Mucosa of descending colon (tissue), 3 donors: ENCODE data around the gene EHMT1. TPM values are rescaled to one million over a fixed set of nuclear protein-coding genes. Genes with fewer than 3 reads are reported as not detected.
"Not testable (repeated sequence)": the region's sequence is repeated elsewhere in the genome, so short reads cannot be mapped to it uniquely, and the experiment has no call there.

ENCODE experiments used
- ATAC-seq: fragments of 200-7000 bp; cut with Tn5 transposase; one replicate; pipeline ENCODE4 v1.9.1; 2020; ENCODE audit warnings: mild to moderate bottlenecking, moderate library complexity
- DNase-seq, 3 donors: peaks; one replicate each; pipeline ENCODE4 v3.0.0-alpha.2; 2020
- H3K36me3 ChIP-seq: fragments of 200-600 bp; one replicate; pipeline ENCODE4 v1.8.0; 2021; ENCODE audit warnings: low read depth, mild to moderate bottlenecking
- H3K4me1 ChIP-seq: fragments of 200-600 bp; one replicate; pipeline ENCODE4 v1.8.0; 2021; ENCODE audit warnings: low read depth, mild to moderate bottlenecking
- H3K4me3 ChIP-seq: fragments of 200-600 bp; one replicate; pipeline ENCODE4 v1.8.0; 2021; ENCODE audit warnings: mild to moderate bottlenecking
- H3K9me3 ChIP-seq: fragments of 200-600 bp; one replicate; pipeline ENCODE4 v1.8.0; 2021; ENCODE audit warnings: mild to moderate bottlenecking
- intact Hi-C, 2 donors: fragments of 100-400 bp; cut with DNase I in 1 of 2; cut with micrococcal nuclease in 1 of 2; formaldehyde crosslinking; loops; one replicate each; pipeline versions ENCODE4 v1.11.0 to v1.11.1; 2022; cut with DNase I, micrococcal nuclease
- total RNA-seq, 3 donors: library from RNA; stranded (reverse); fragmentation: NEBNext Ultra II Directional in 2 of 3; extraction: Animal tissue kit (Norgen Biotek cat#: 25700) in 2 of 3; gene quantifications; one replicate each; pipeline versions ENCODE4 v1.2.1 to v1.2.4, GENCODE V29; 2021 to 2023
- TF ChIP-seq, protein P1 (sequence below): fragments of 200-600 bp; IDR thresholded peaks from one replicate; pipeline ENCODE4 v1.8.0; 2022; ENCODE audit warnings: antibody characterized with exemption, mild to moderate bottlenecking
- donor health status: DM: no; HTN: no; CAD: no; lungs with moderate emphysema.
- donor health status: DM: no; HTN: no; CAD: no.
- donor health status: DM: no; HTN: yes; CAD: no.

EHMT1 gene
- total RNA-seq, 3 donors from 2014 or later: 78.4 to 90.8 (median 83.3) TPM

DNA sequence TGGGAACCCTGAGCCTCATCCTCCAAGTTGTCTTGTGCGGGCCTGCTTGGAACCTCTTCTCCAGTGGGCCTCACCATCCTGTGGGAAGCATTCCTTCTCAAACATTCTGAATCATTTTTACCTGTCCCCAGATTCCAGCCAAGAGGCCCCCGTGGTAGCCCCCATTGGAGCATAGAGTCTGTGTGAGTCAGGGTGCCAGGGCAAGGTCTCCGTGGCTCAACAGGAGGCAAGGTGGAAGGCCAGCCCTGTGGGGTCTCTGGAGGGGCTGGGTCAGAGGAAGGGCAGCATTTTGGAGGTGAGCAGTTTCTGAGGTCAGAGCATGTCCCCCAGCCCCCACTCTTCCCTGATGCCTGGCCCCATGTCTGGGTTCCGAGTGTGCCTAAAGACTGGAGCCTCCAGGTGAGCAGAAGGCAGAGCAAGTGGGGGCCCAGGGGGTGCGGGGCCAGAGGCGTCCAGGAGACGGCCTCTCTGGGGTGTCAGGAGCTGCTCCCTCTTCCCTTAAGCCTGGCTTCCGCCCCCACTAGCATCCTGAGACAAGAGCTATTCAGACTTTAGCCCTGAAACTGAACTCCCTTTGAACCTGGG, 260.9 kb downstream of the EHMT1 start:
- H3K4me1 ChIP-seq: peaks cover 4% of the 10 kb centered on the region
- H3K36me3 ChIP-seq: no peaks in the 10 kb centered on the region
- intact Hi-C loops: no loop called here
- no peak overlapping the region for H3K4me3 ChIP-seq
- ATAC-seq (no peak), DNase-seq (no peak)
- TF ChIP-seq, protein P1, sequence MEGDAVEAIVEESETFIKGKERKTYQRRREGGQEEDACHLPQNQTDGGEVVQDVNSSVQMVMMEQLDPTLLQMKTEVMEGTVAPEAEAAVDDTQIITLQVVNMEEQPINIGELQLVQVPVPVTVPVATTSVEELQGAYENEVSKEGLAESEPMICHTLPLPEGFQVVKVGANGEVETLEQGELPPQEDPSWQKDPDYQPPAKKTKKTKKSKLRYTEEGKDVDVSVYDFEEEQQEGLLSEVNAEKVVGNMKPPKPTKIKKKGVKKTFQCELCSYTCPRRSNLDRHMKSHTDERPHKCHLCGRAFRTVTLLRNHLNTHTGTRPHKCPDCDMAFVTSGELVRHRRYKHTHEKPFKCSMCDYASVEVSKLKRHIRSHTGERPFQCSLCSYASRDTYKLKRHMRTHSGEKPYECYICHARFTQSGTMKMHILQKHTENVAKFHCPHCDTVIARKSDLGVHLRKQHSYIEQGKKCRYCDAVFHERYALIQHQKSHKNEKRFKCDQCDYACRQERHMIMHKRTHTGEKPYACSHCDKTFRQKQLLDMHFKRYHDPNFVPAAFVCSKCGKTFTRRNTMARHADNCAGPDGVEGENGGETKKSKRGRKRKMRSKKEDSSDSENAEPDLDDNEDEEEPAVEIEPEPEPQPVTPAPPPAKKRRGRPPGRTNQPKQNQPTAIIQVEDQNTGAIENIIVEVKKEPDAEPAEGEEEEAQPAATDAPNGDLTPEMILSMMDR: no peak
- no peaks in the 10 kb centered on the region for H3K9me3 ChIP-seq

DNA sequence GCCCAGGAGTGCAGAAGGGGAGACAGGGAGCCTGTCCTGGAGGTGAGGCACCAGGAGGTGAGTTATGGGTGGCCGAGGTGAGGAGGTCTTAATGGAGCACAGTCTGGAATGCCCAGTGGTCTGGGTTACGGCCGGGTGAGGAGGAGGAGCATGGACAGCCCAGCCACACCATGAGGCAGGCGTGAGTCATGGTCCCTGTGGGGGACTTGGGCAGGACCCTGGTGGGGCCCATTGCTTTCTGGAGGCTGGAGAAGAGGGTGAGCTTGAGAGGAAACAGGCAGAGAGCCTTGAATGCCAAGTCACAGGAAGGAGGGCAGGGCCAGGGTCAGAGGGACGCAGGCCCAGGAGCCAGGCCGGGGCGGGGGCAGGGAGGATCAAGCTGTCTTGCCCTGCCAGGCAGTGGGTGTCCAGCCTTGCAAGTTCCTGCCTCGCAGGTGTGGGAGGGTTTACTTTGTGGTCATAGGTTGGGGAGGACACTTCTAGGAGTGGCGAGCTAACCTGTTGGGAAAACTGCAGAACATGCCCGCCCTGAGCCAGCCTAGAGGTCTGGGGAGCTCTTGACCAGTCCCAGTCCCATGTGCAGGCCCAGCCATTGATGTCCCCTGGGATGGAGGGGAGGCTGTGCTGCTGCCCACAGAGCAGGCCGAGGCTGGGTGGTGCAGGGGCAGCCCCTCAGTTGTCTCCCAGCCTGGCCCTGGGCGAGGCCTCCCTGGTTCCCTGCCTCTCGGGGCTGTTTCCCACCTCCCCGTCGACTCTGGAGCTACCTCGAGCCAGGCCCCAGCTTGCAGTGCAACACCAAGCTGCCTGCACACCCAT, 261.6 kb downstream of the EHMT1 start:
- ATAC-seq: no peak
- DNase-seq: no peak
- no peaks in the 10 kb centered on the region for H3K36me3 ChIP-seq
- intact Hi-C loops: no loop called here
- H3K4me1 ChIP-seq: peaks cover 4% of the 10 kb centered on the region
- no peaks in the 10 kb centered on the region for H3K9me3 ChIP-seq
- no peak overlapping the region for H3K4me3 ChIP-seq
- TF ChIP-seq, protein P1: no peak

DNA sequence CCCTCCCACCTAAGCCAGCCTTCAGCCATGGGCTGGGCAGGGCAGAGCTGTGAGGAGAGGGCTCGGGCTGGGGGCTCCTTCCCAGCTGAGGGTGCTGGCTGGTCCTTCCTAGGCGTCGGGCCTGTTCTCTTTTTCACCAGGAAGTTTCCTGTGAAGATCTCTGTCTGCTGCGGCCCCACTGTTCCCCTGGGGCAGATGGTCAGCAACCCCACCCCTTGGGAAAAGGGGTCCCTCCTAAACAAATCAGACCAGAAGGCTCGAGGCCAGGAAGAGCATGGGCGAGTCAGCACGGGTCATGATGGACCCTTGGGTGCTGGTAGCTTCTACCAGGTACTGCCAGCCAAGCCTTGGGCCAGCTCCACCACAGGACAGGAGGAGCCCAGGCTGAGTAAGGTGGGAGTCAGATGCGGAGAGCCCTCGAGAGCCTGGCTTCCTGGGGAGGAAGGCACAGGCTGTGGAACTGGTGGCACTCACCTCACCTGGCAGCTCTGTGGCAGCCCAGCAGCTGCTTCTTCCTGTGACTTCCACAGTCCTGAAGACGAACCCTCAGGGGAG, 262.2 kb downstream of the EHMT1 start:
- TF ChIP-seq, protein P1: no peak
- no peak for DNase-seq

DNA sequence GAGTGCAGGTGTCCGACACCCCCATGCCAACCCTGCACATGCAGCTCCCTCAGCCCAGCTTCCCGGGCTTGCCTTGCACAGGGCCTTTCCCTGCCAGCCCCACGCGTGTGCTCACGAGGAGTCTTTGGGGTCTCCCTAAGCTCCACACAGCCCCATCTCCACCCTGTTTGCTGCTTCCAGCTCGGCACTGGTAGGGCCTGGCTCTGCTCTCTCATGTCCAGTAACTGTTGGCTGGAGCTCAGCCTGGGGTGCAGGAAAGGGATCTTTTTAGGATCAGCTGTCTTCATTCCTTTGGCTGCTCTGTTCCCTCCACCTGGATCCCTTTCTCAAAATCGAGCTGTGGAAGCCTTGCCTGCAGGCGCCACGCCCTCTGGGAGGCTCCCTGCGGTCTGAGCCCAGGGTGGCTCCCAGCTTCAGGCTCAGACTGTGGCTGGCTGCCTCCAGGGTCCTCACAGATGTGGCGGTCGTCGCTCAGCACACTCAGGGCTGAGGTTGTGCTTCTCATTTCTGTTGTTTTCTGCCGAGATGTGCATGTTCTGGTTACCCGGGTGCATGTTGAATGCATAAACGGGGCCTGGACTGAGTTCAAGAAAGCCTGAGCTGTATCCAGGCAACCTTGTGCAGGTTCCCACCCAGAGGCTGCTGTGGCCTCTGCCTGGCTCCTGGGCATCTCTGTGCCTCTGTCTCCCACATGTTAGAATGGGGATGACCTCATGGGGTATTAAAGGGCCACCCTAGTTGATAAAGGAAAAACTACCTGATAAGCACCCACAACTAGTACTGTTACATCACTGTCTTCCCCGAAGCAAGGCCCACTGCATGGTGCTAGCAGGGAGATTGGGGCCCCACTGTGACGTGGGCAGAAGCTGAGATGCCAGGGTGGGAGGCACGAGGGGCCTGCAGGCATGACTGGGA, 263.0 kb downstream of the EHMT1 start:
- intact Hi-C loops: no loop called here
- Histone ChIP-seq H3K9me3 (no peaks in the 10 kb centered on the region), H3K4me3 (no peak overlapping the region), H3K36me3 (no peaks in the 10 kb centered on the region), H3K4me1 (peaks cover 4% of the 10 kb centered on the region)
- TF ChIP-seq, protein P1: no peak
- DNase-seq: no peak
- ATAC-seq: no peak

More for the DNA sequence above, 262.2 kb downstream of the EHMT1 start:
- H3K4me1 ChIP-seq: peaks cover 4% of the 10 kb centered on the region
- no peaks in the 10 kb centered on the region for H3K36me3 ChIP-seq
- H3K9me3 ChIP-seq: no peaks in the 10 kb centered on the region
- intact Hi-C loops: no loop called here
- no peak for ATAC-seq
- H3K4me3 ChIP-seq: no peak overlapping the region

DNA sequence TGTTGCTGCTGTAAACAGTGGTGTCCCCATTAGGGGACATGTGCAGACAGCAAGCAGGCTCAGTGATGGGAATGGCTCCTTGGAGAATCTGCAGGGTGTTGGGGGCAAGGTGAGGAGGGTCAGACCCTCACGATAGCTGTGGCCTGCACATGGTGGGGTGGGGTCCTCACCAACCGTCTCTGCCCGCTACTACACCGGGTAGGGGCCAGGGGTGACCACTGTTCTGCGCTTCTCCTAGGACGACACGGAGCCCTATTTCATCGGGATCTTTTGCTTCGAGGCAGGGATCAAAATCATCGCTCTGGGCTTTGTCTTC, 263.7 kb downstream of the EHMT1 start:
- intact Hi-C loops: no loop called here
- Histone ChIP-seq H3K4me1 (peaks cover 4% of the 10 kb centered on the region), H3K36me3 (no peaks in the 10 kb centered on the region), H3K9me3 (no peaks in the 10 kb centered on the region), H3K4me3 (no peak overlapping the region)
- ATAC-seq (no peak), DNase-seq (no peak)
- TF ChIP-seq, protein P1: no peak

DNA sequence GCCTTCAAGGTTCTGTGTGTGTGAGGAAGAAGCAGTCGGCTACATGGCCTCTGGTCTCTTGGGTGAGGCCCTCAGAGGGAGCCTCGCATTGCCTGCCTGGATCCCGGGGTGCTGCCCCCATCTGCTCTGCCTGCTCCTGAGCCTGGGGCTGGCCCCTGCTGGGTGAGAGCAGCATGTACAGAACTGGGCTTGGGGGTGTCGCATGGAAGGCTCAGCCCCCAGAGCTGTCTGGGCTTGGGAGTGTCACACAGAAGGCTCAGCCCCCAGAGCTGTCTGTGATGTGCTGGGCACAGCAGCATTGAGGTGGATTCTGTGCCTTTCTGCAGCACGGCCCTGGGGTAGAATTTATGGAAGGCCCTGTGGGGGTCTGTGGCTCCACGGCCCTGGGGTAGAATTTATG, 265.2 kb downstream of the EHMT1 start:
- DNase-seq, H3K4me3 ChIP-seq, H3K9me3 ChIP-seq, intact Hi-C loops, H3K4me1 ChIP-seq, ATAC-seq, H3K36me3 ChIP-seq: not testable (repeated sequence)

DNA sequence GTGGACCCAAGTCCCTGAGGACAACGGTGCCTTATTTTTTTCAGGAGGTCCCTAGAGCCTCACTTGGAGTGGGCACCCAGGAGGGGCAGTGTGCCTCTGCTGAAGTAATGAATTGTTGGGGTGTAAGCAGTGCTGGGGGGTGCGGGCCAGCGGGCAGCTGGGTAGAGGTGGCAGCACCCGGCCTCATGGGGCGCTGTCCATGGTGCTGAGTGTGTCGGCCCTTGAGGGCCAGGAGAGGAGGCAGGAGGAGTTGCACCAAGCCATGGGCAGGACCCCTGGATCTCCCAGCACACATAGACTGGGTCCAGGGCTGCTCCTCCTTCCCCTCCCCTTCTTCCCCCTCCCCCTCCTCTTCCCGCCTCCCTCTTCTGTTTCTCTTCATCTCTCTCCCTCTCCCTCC, 265.7 kb downstream of the EHMT1 start:
- intact Hi-C loops: not testable (repeated sequence)
- ATAC-seq: peak; percentile 14

DNA sequence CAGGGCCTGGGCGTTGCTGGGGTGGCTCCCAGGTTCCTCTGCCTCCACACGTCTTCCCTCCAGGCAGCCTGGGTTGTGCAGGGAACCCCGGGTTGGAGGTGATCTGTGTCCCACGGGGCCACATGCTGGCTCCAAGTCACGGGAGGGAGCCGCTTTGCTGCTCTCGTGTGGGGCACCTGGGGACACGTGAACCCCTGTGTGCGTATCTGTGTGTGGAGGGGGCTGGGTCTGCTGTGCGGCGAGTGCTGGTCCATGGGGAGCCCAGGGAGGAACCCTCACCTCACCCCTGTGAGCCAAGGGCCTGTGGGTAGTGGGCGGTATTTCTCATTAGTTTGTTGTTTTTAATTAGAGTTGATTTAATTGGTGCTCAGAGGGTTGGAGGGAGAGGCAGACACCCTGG, 266.3 kb downstream of the EHMT1 start:
- H3K36me3 ChIP-seq, intact Hi-C loops, ATAC-seq, H3K4me3 ChIP-seq, DNase-seq, H3K4me1 ChIP-seq, H3K9me3 ChIP-seq: not testable (repeated sequence)

More for the DNA sequence above, 265.7 kb downstream of the EHMT1 start:
- H3K9me3 ChIP-seq, H3K4me3 ChIP-seq, H3K36me3 ChIP-seq, H3K4me1 ChIP-seq: not testable (repeated sequence)
- DNase-seq: peak in 2 of 3 donors; percentile 28 to 47
